ENCODE results near the gene PPARA. TPM values are rescaled to one million over a fixed set of nuclear protein-coding genes. Genes with fewer than 3 reads are reported as not detected.
A peak's percentile ranks its signal among the peaks of the same experiment; 100 is the strongest.

Gene PPARA
- polyA plus RNA-seq, 1 of the 3 experiments (the other 2 are of a cell fraction) = 4.5 TPM

GRCh38 chr22:46115755-46116490 lies 34.4 kb upstream of the PPARA start:
- Histone ChIP-seq H3K36me3 (replicated peaks in 1 of 2; ENCODE audit: control insufficient read depth in 1 of 2, insufficient read depth in 2 of 2, low read length in 1 of 2) (peaks cover 28 to 56% of the 10 kb centered on the region in 2 experiments), H3K27ac (ENCODE audit: low read depth in 2 of 2, low read length in 1 of 2) (peak overlapping the region; percentile 63 to 70), H3K4me2 (no peak overlapping the region), H3K9ac (no peak overlapping the region), H3K9me3 (no peaks in the 10 kb centered on the region), H3K4me1 (ENCODE audit: control insufficient read depth in 1 of 2, insufficient read depth in 2 of 2, low read depth in 1 of 2, low read length in 1 of 2) (peaks cover 0 to 75% of the 10 kb centered on the region in 2 experiments; a peak in 2 of 4 replicates), H3K4me3 (ENCODE audit: low read depth in 2 of 2, low read length in 1 of 2) (no peak overlapping the region; a peak in 1 of 4 replicates), H2AFZ (ENCODE audit: low read depth) (no peak overlapping the region), H3K27me3 (ENCODE audit: insufficient read depth) (no peaks in the 10 kb centered on the region), H4K20me1 (ENCODE audit: insufficient read depth) (peaks cover 88% of the 10 kb centered on the region), H3F3A (replicated peaks; ENCODE audit: insufficient read depth) (peaks cover 92% of the 10 kb centered on the region), H3K9me2 (no peaks in the 10 kb centered on the region), H3K79me2 (ENCODE audit: insufficient read depth) (peaks cover 10% of the 10 kb centered on the region; the same call in 1 of the 2 replicates)
- 84% methylated on average over 16 of the region's 23 CpGs for WGBS (ENCODE audit: low lambda C conversion rate)
- ChIA-PET POLR2A (interaction anchor here (0.9 to 2.8 kb wide), 6 partner anchors 28 to 118 kb away, joined by 3 to 11 read pairs (median 6); no protein-coding TSS in a partner anchor), CTCF (interaction anchor here (0.6 to 7.5 kb wide), 21 partner anchors 9 to 202 kb away, joined by 3 to 107 read pairs (median 8); no protein-coding TSS in a partner anchor)
- DNase-seq = no peak
- TF ChIP-seq GABPA (IDR thresholded peaks at IDR 0.05; ENCODE audit: low read depth) (no peak), ELF1 (IDR thresholded peaks at IDR 0.05) (no peak), NFIC (IDR thresholded peaks at IDR 0.05; ENCODE audit: borderline replicate concordance) (no peak), SMC3 (IDR thresholded peaks at IDR 0.05; ENCODE audit: low read depth, low read length) (no peak), POLR2AphosphoS5 (IDR thresholded peaks at IDR 0.05; ENCODE audit: low read depth, low read length) (peak; percentile 18; the same call in 1 of the 2 replicates), RXRA (IDR thresholded peaks at IDR 0.05; ENCODE audit: borderline replicate concordance, low read depth) (no peak), SIN3A (IDR thresholded peaks at IDR 0.05; ENCODE audit: borderline replicate concordance, low read depth, low read length) (peak; percentile 32; the same call in 1 of the 2 replicates), RCOR1 (IDR thresholded peaks at IDR 0.05; ENCODE audit: low read length) (no peak), EZH2phosphoT487 (IDR thresholded peaks at IDR 0.05; ENCODE audit: borderline replicate concordance, low read depth) (no peak), CHD2 (IDR thresholded peaks at IDR 0.05; ENCODE audit: low read length, partially characterized antibody) (no peak), PBX3 (IDR thresholded peaks at IDR 0.05) (no peak; the same call in 1 of the 2 replicates), CTCF (IDR thresholded peaks at IDR 0.05) (no peak), FOSL2 (IDR thresholded peaks at IDR 0.05; ENCODE audit: borderline replicate concordance, low read depth) (no peak), NRF1 (IDR thresholded peaks at IDR 0.05; ENCODE audit: low read depth, low read length) (no peak), JUND (IDR thresholded peaks at IDR 0.05) (no peak), USF2 (IDR thresholded peaks at IDR 0.05; ENCODE audit: borderline replicate concordance, low read depth, low read length) (no peak), FOXM1 (IDR thresholded peaks at IDR 0.05; ENCODE audit: low read depth) (no peak), ZBTB33 (IDR thresholded peaks at IDR 0.05; ENCODE audit: borderline replicate concordance, low read depth) (peak; percentile 26; the same call in 1 of the 2 replicates), MXI1 (IDR thresholded peaks at IDR 0.05; ENCODE audit: low read depth, low read length) (no peak), IRF3 (IDR thresholded peaks at IDR 0.05; ENCODE audit: low read depth, low read length) (no peak), GATA2 (CRISPR knock-in tag; IDR thresholded peaks at IDR 0.05) (no peak), RFX5 (IDR thresholded peaks at IDR 0.05; ENCODE audit: low read length) (no peak)
